Endothelial cell of umbilical vein (primary cell): ENCODE data around the gene SPRED3.

Experiments
- CTCF ChIP-seq, 2 donors: IDR thresholded peaks; 1 replicate in 1 of 2; 2 replicates in 1 of 2; pipeline ENCODE4 v1.5.1; 2011; ENCODE audit warnings: low read length in 2 of 2, mild to moderate bottlenecking in 2 of 2, moderate library complexity in 2 of 2, control low read depth in 1 of 2, inconsistent platforms in 1 of 2, low read depth in 1 of 2; ENCODE audit not compliant: insufficient read depth in 1 of 2; ENCODE audit errors: extremely low read depth in 1 of 2
- EZH2 ChIP-seq: IDR thresholded peaks from 2 replicates; pipeline ENCODE4 v1.6.1; 2012; ENCODE audit warnings: borderline replicate concordance, low read depth, mild to moderate bottlenecking, moderate library complexity, low read length, inconsistent platforms; ENCODE audit not compliant: severe bottlenecking
- FOS ChIP-seq: IDR thresholded peaks from 2 replicates; pipeline ENCODE4 v1.6.1; 2011; ENCODE audit warnings: mild to moderate bottlenecking, low read length, moderate library complexity, borderline replicate concordance; ENCODE audit not compliant: insufficient read depth
- GATA2 ChIP-seq: IDR thresholded peaks from 2 replicates; pipeline ENCODE4 v1.7.0; 2011; ENCODE audit warnings: low read depth, mild to moderate bottlenecking, moderate library complexity, mixed read lengths, low read length; ENCODE audit not compliant: insufficient read length, insufficient read depth
- JUN ChIP-seq: IDR thresholded peaks from 2 replicates; pipeline ENCODE4 v1.6.1; 2011; ENCODE audit warnings: borderline replicate concordance, low read depth; ENCODE audit not compliant: insufficient read length, insufficient read depth
- MAX ChIP-seq: IDR thresholded peaks from 2 replicates; pipeline ENCODE4 v1.6.1; 2011; ENCODE audit not compliant: insufficient read depth, insufficient read length
- MYC ChIP-seq: IDR thresholded peaks from one replicate; pipeline ENCODE4 v1.6.1; 2011; ENCODE audit warnings: mild to moderate bottlenecking, low read depth, low read length
- POLR2A ChIP-seq: IDR thresholded peaks from 2 replicates; pipeline ENCODE4 v1.6.1; 2012; ENCODE audit warnings: low read depth, mild to moderate bottlenecking, control low read depth, low read length
- POLR2AphosphoS5 ChIP-seq: IDR thresholded peaks from 2 replicates; pipeline ENCODE4 v1.6.1; 2012; ENCODE audit warnings: low read depth, mild to moderate bottlenecking, control low read depth, low read length, moderate library complexity; ENCODE audit not compliant: insufficient read depth

GRCh38 chr19:38399537-38399936 is 11.0 kb downstream of the SPRED3 start:
- no peak for TF ChIP-seq POLR2A
- no peak for TF ChIP-seq CTCF (IDR thresholded peaks at IDR 0.05; ENCODE audit: extremely low read depth in 1 of 2, insufficient read depth in 1 of 2, low read depth in 1 of 2, low read length in 2 of 2)
- TF ChIP-seq GATA2, result no peak
- no peak for TF ChIP-seq POLR2AphosphoS5
- TF ChIP-seq EZH2, result no peak
- TF ChIP-seq MYC, result no peak
- TF ChIP-seq JUN, result no peak
- TF ChIP-seq MAX, result no peak
- TF ChIP-seq FOS, result no peak
